Adrenal gland (tissue), 5 donors: ENCODE data around the gene MED1.

Source experiments
- POLR2A ChIP-seq, 2 donors: fragments of 450-650 bp; IDR thresholded peaks; one replicate each; pipeline ENCODE4 v1.6.1; 2017; ENCODE audit warnings: antibody characterized with exemption in 2 of 2, mild to moderate bottlenecking in 2 of 2, moderate library complexity in 1 of 2
- TF ChIP-seq, protein P1 (sequence below), 6 experiments: fragments of 450-650 bp in 4 of 6; fragments of 200-600 bp in 2 of 6; sonication (generic) in 1 of 6; IDR thresholded peaks; 1 replicate in 5 of 6; 2 replicates in 1 of 6; pipeline versions ENCODE4 v1.5.1 to v1.8.0; 2016 to 2021; ENCODE audit warnings: antibody characterized with exemption in 6 of 6, mild to moderate bottlenecking in 2 of 6, moderate library complexity in 1 of 6
- donor health status: DM: no; HTN: no; CAD: no.

DNA sequence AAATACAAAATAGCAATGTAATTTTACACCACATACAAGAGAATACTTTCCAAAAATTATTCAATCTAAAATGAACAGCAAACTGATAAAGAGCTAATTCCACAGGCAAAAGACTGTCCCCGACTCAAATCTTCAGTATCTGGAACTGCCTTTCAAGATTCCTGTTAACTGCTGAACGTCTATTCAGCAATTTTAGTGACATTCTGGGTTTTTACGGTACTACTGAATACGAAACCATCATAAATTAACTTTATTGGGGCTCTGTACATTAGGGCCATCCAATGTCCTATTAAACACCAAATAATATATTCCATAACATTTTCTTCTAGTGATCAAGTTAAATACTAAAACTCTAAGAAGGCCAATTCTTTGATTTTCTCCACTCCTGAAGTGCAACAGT, 51.3 kb downstream of the MED1 start:
- no peak for TF ChIP-seq POLR2A (IDR thresholded peaks at IDR 0.05)
- TF ChIP-seq, protein P1, sequence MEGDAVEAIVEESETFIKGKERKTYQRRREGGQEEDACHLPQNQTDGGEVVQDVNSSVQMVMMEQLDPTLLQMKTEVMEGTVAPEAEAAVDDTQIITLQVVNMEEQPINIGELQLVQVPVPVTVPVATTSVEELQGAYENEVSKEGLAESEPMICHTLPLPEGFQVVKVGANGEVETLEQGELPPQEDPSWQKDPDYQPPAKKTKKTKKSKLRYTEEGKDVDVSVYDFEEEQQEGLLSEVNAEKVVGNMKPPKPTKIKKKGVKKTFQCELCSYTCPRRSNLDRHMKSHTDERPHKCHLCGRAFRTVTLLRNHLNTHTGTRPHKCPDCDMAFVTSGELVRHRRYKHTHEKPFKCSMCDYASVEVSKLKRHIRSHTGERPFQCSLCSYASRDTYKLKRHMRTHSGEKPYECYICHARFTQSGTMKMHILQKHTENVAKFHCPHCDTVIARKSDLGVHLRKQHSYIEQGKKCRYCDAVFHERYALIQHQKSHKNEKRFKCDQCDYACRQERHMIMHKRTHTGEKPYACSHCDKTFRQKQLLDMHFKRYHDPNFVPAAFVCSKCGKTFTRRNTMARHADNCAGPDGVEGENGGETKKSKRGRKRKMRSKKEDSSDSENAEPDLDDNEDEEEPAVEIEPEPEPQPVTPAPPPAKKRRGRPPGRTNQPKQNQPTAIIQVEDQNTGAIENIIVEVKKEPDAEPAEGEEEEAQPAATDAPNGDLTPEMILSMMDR (IDR thresholded peaks at IDR 0.05): no peak
